ENCODE data around the gene LRRC36. TPM values are rescaled to one million over a fixed set of nuclear protein-coding genes. Genes with fewer than 3 reads are reported as not detected.

The LRRC36 gene
- total RNA-seq, 1 experiment from 2014 or later: not detected

DNA sequence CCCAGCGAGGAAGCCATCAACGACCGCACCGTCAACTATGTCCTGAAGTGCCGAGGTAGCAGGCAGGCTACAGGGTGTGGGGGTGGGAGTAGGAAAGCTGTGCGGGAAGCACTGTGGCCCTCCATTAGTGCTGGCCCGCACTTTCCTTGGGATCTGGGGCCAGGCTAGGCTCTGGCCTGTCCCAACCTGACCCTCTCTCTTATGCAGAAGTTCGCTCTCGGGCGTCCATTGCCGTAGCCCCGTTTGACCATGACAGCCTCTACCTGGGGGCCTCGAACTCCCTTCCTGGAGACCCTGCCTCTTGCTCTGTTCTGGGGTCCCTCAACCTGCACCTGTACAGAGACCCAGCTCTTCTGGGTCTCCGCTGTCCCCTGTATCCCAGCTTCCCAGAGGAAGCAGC is 38.7 kb upstream of the LRRC36 start:
- no peak for DNase-seq (ENCODE audit: low spot score)
- in situ Hi-C loops (cut with HindIII; ENCODE audit: low sequenced_read_pairs): no loop called here

DNA sequence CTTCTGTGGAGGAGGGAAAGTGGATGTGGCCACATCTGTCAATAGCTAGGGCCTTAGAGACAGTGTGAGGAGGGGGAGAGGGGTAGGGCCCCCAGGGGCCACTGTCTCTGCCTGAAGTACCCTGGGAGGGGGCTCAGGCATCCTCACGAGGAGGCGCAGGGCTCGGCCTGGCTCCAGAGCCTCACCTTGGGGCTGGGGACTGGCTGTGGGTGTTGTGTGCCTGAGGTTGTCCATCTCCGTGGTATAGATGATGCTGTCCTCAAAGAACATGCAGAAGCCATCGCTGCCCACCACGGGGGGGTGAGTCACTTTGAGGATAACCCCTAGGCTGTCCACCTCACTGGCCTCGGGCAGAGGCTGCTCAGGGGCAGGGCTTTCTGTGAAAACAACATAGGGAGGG is 35.2 kb upstream of the LRRC36 start:
- in situ Hi-C loops (cut with HindIII; ENCODE audit: low sequenced_read_pairs): no loop called here
- no peak for DNase-seq (ENCODE audit: low spot score)

DNA sequence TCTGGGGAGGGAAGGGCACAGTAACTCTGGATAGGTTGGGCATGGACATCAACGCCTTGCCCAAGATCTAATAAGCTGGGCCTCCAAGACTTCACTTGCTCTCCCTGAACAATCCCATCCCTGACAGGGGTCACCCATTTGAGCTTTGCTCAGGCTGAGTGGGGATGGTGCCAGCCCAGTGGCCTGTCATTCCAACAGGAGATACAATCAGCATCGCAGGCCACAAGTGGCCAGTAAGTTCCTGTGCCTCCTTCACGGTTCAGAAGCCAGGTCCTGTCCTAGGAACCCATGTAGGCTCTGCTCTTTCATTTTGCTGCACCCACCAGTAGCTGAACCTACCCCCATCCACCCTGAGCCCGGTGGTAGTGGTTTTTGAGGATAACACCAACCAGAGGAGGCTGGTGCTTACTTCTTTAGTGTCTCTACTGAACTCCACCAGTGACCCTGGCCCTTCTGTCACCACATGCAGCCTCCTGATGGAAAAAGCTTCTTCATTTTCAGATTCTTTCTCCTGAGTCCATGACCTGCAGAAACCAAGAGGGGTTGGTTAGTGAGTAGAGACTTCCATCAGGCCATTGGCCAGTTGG is 32.4 kb upstream of the LRRC36 start:
- in situ Hi-C loops (cut with HindIII; ENCODE audit: low sequenced_read_pairs): no loop called here
- DNase-seq (ENCODE audit: low spot score): no peak

DNA sequence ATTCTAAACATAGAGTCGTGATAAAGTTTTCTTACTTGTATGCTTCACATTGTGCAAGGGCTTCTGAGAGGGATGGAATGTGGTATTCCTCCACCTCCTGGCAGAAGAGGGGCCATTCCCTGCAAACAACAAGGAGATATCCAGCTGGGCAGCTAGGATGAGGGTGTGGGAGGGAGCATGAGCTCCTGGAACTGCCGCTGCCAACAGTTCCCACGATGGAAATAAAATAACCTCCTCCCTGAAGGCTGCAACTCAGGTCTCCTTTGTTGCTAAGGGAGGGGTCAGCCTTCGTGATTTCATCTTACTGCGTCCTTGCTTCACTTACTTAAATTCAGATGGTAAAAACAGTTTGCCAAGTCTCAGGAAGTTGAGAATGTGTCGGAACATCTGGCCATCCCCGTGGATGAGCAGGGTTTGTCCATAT is 31.7 kb upstream of the LRRC36 start:
- in situ Hi-C loops (cut with HindIII; ENCODE audit: low sequenced_read_pairs): no loop called here
- DNase-seq (ENCODE audit: low spot score): no peak

DNA sequence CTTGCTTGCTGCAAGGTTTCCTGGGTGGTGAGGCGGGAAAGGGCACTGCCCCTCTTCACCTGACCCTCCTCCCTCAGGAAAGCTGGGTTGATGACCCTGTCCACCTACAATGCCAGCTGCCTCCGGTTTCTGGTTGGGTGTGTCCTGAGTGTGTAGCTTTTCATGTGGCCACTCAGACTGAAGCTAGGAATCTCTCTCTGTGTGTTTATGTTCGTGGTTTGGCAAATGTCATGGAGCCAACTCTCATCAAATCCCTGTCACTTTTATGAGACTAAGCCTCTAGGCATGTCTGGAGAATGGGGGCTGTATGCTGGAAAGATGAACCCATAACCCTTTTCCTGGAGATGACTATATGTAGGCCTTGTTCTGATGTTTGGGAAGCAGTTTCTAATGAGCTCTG is 30.2 kb upstream of the LRRC36 start:
- no peak for DNase-seq (ENCODE audit: low spot score)
- in situ Hi-C loops (cut with HindIII; ENCODE audit: low sequenced_read_pairs): no loop called here

DNA sequence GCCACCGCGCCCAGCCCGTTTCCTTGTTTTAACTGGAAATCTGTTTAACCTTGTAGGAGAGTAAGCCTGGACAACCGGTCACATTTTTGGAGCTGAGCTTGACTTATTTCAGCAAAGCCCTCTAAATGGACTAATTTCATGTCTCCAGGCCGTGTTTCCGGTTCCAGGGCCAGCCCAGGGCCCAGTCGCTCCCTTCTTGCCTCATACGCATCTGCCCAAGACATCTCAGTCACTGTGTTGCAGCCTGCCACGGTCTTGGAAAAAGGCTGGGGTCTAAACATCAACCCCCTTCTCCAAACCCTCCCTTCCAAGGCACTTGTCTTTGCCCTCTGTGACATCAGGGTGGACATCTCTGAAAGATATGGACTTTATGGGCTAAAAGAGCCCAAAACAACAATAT is 28.3 kb upstream of the LRRC36 start:
- no peak for DNase-seq (ENCODE audit: low spot score)
- in situ Hi-C loops (cut with HindIII; ENCODE audit: low sequenced_read_pairs): no loop called here

DNA sequence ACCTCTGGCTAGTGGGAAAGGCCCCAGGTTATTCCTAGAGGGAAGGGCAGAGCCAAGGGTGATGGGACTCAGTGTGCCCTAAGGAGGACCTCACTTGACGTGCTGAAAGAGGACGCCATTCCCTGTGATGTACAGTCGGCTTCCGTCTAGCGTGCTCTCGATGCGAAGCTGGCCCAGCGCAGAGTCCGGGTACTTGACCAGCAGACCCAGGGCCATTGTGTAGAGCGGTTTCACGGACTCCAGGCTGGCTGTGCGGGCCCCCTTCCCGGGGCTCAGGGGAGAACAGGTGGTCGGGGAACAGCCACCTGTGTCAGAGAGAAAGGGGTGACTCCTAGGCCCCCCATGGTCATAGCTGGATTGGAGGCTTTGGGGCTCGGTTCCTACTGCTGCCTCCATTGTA is 27.3 kb upstream of the LRRC36 start:
- in situ Hi-C loops (cut with HindIII; ENCODE audit: low sequenced_read_pairs): no loop called here
- no peak for DNase-seq (ENCODE audit: low spot score)

DNA sequence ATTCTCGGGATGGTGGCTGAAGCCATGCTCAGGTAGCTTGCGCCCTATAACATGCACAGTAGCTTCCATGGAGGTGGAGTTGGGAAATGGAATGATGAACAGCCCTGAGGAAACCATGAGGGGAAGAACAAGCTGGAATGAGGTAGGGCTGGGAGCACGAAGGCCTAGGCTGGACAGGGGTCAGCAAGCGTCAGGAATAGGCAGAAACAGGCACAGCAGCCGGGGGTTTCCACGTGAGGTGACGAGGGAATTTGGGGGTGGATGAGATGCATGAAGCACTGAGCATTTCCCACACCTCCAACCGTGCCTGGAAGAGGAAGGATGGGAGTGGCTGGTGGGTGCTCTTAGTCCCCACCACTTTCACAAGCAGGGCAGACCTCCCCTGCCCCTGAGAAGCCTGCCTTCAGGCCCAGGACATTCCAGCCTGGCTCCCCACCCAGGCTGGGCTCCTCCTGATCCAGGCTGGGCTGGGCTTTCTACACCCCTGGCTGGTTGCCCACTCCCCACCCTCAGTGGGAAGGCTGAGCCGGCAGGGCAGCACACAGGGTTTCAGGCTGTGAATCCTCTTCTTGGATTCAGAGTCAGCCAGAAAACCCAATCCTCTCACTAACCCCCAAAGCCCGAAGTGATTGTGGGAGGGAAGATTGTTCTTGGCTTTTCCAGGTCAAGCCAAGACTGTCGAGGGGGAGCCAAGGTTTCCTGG is 25.4 kb upstream of the LRRC36 start:
- in situ Hi-C loops (cut with HindIII; ENCODE audit: low sequenced_read_pairs): no loop called here

DNA sequence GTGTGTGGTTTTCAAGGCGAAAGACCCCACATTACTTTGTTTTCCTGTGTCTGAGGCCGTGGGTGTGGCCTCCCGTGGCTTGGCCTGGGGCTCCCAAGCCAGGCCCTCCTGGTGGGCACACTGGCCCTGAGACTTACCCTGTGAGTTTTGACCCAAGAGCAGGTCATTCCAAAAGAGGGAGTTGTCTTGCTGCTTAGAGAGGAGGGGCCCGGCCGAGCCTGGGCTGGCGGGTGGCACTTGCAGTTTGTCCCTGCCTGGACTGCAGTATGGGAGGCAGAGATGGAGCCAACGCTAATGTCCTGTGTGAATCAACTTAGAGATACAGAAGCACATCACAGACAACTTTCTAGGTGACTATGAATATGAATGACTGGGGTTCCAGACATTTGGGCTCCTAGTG is 24.5 kb upstream of the LRRC36 start:
- no peak for DNase-seq (ENCODE audit: low spot score)
- in situ Hi-C loops (cut with HindIII; ENCODE audit: low sequenced_read_pairs): no loop called here

More for the DNA sequence above, 25.4 kb upstream of the LRRC36 start:
- DNase-seq (ENCODE audit: low spot score): no peak

DNA sequence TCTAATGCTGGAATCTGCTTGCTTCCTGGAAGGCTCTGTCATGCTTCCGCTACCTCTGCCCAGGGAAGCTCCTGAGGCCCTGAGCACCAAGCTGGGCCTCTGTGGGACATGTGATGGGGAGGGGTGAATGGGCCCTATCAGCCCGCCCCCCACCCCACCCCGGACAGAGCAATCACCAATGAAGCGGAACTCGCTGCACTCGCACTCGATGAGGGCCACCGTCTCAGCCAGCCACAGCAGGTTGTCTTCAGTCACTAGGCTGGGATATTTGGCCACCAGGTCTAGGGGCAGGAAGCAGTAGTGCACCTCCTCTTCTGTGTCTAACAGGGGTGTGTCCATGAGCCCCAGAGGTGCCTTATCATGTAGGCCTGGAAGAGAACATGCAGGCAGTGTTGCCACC is 23.6 kb upstream of the LRRC36 start:
- in situ Hi-C loops (cut with HindIII; ENCODE audit: low sequenced_read_pairs): no loop called here
- DNase-seq (ENCODE audit: low spot score): no peak

DNA sequence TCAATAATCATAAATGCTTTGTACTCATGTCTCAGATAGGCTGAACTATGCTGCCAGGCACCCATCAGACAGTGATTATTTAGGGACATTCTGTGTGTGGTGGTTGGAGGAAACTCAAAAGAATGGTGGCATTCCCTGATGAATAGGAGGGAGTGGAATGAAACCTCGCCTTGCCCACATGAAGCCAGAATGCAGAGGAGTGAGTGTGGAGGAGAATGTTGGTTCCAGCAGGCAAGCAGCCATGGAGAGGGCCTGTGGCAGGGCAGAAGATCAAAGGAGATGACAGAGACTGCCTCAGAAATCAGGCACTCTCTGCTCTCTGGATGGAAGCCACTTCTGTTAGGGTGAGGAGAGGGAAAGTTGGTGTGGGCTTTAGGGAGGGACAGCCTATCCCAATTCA is 22.6 kb upstream of the LRRC36 start:
- in situ Hi-C loops (cut with HindIII; ENCODE audit: low sequenced_read_pairs): no loop called here
- DNase-seq (ENCODE audit: low spot score): no peak

DNA sequence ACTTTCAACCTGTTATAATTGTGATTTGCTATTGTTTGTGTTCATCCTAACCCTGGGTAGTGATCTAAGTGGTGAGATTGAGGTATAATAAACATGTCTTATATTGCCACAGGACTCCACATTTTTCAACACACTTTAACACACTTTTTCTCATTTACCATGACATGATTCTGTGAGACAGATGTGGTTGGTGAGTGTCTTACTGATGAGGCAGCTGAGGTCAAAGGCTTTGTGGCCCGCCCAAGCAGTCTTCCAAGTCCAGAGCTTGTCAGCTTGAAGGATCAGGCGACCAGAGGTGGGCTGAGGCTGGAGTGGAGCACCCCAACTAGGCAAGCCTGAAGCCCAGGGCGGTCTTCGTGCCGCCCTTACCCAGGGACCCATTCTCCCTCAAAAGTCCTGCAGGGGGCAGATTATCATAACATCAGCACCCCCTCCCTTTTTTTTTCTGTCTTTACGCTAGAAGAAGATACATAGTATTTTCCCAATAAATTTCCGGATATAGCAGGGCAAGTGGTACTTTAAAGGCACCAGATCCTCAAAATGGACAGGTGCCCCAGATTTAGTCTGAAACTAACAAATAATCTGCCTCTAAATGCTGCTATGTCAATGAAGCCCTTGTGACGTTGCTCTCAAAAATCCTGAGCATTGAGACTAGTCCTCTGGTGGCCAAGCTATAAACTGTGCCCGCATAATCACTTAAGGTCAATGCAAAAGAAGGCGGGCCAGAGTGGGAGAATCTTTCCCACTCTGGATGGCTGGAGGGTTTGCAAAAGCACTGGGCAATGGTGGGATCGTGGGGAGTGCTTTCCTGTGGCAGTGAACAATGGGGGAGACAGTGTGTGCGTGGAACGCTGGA is 21.2 kb upstream of the LRRC36 start:
- in situ Hi-C loops (cut with HindIII; ENCODE audit: low sequenced_read_pairs): no loop called here
- no peak for DNase-seq (ENCODE audit: low spot score)

DNA sequence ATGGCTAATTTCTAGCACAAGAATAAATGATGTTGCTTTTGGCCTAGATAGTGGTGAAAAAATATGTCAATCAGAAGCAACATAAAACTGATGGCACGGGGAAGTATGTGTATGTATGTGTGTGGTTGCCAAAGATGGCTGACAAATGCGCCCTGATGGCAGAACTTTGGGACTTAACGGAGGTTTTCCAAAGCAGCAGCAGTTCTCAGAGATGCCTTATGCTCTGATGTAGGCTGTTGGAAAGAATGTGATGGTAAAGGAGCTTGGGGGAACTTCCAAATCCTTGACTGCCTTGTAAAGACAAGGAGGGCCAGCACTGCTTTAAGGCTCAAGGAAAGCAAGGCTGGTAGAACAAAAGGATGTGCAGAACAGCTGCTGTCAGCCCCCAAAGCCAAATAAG is 16.1 kb upstream of the LRRC36 start:
- DNase-seq (ENCODE audit: low spot score): no peak
- in situ Hi-C loops (cut with HindIII; ENCODE audit: low sequenced_read_pairs): no loop called here

DNA sequence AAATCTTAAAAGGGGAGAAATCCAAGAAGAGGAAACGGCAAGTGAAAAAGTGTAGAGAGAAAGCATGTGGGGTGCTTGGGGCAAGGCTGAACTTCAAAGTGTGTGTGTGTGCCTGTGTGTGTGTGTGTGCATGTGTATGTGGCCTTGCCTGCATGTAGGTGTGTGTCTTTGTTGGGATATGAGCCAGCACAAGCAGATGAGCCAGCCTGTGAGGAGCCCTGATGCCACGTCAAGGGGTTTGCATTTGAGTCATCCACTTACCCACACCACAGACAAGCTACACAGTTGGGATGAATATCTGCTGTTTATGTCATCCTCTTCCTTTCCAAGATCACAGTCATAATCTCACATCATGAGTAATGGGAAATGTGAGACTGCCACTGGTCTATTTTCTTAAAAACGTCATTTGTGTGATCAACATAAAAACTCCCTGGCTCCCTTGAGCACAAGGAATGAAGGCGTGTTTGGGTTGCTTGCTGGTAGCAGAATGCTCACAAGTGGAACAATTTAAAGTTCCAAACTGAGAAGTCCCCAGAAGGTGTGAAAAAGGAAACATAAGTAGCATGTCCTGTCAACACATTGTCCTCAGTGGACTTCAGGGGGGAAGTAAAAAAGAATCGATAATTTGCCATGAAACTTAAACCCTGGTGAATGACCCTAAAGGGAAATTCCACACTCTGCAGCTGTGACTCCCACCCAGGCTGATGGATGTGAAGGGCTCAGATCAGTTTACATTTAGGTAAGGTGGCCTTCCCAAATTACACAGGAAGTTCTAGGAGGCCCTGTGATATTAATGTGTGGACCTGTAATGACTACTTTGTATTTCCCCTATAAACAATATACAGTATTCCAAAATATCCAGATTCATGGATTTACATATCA is 14.8 kb upstream of the LRRC36 start:
- DNase-seq (ENCODE audit: low spot score): no peak
- in situ Hi-C loops (cut with HindIII; ENCODE audit: low sequenced_read_pairs): no loop called here

DNA sequence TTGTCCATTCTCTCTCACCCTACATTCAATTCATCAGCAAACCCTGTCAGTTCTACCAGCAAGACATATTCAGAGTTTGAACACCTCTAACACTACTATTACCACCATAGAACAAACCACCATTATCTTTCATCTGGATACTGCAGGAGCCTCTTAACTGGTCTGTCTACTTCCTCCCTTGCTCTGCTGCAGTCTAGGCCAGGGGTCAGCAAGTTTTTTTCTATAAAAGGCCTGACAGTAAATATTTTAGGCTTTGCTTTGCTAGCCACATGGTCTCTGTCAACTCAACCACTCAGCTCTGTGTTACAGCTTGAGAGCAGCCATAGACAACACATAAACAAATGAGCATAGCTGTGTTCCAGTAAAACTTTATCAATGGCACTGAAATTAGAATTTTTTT is 13.9 kb upstream of the LRRC36 start:
- no peak for DNase-seq (ENCODE audit: low spot score)
- in situ Hi-C loops (cut with HindIII; ENCODE audit: low sequenced_read_pairs): no loop called here

DNA sequence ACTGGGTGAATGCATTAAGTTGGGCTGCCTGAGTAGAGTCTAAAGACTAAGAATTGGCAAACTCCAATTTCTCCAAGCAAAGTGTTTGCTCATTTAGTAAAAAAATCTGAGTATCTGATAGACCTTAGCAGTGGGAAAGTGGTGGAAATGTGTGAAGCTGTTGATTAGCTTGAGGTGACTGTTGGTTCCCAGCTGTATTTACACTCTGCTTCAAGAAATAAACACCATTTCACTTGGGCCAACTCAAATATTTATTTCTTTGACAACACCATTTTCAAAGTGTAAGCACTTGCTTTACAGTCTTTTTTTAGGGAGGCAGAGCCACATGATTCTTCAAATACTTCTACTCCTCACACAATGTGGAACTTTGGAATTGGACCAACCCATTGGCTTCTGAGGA is 8.8 kb upstream of the LRRC36 start:
- in situ Hi-C loops (cut with HindIII; ENCODE audit: low sequenced_read_pairs): no loop called here
- no peak for DNase-seq (ENCODE audit: low spot score)

DNA sequence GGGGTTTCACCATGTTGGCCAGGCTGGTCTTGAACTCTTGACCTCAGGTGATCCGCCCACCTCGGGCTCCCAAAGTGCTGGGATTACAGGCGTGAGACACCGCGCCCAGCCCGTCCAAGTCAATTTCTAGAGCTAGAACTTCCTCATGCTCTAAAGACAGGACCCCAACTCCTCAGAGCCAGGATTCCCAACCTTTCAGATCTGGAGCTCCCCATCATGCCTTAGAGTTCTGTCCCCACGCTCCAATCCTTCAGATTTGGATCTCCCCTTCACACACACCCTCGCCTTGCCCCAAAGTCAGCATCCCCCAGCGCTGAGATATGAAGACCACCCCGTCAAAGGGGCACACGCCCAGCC is 522 bp upstream of the LRRC36 start:
- in situ Hi-C loops (cut with HindIII; ENCODE audit: low sequenced_read_pairs): no loop called here
- DNase-seq (ENCODE audit: low spot score): no peak

DNA sequence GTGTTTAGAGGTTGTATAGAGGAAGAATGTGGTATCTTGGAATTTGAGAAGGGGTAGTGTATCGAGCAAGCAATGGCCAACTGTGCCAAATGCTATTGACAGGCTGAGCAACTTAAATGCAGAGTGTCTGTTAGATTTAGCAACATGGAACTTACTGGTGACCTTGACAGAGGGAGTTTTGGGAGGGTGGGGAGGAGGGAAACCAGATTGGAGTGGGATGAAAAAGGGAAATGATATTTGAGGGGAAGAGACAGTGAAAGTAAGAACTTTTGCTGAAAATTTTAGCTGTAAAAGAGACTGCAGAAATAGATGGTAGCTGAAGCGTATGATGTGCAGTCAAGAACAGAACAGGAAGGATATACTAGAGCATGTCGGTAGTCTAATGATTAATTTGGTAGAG is 1.1 kb downstream of the LRRC36 start:
- peak; percentile 7 for DNase-seq (ENCODE audit: low spot score)
- in situ Hi-C loops (cut with HindIII; ENCODE audit: low sequenced_read_pairs): no loop called here

DNA sequence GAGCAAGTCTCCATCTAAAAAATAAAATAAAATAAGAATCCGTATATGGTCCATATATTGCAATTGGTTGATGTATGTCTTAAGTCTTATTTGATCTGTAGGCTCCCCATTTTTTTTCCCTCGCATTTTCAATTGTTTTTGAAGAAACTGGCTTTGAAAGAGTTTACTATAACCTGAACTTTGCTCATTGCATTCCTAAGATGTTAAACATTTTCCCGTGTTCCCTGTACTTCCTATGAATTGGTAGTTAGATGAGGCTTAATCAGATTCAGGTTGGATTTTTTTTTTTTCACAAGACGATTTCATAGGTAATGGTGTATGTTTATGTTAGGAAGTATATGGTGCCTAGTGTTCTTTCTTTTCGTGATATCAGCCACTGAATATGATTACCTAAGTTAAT is 3.3 kb downstream of the LRRC36 start:
- in situ Hi-C loops (cut with HindIII; ENCODE audit: low sequenced_read_pairs): no loop called here
- DNase-seq (ENCODE audit: low spot score): no peak

DNA sequence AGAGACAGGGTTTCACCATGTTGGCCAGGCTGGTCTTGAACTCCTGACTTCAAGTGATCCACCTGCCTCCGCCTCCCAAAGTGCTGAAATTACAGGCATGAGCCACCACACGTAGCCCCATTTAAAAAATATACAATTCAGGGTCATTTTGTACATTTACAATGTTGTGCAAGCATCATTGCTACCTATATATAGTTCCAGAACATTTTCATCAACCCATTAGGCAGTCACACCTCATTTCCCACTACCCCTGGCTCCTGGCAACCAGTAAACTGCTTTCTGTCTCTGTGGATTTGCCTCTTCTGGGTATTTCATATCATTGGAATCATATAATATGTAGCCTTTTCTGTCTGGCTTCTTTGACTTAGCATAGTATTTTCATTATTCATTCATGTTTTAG is 6.7 kb downstream of the LRRC36 start:
- in situ Hi-C loops (cut with HindIII; ENCODE audit: low sequenced_read_pairs): no loop called here
- no peak for DNase-seq (ENCODE audit: low spot score)

Measured in G401 (cell line).